IPS-15b (cell line): ENCODE measurements around the gene DRD2.

ENCODE experiments used
- H3K27me3 ChIP-seq: one replicate; pipeline ENCODE4 v1.6.1; 2013; ENCODE audit warnings: low read length; ENCODE audit not compliant: control insufficient read depth, insufficient read depth
- H3K36me3 ChIP-seq: one replicate; pipeline ENCODE4 v1.6.1; 2013; ENCODE audit warnings: low read length; ENCODE audit not compliant: control insufficient read depth, insufficient read depth
- H3K4me1 ChIP-seq: one replicate; pipeline ENCODE4 v1.6.1; 2013; ENCODE audit warnings: mild to moderate bottlenecking, low read length; ENCODE audit not compliant: control insufficient read depth, insufficient read depth
- H3K4me3 ChIP-seq: one replicate; pipeline ENCODE4 v1.5.1; 2013; ENCODE audit warnings: low read depth, low read length
- H3K9ac ChIP-seq: one replicate; pipeline ENCODE4 v1.6.1; 2013; ENCODE audit warnings: low read depth, mild to moderate bottlenecking, low read length
- H3K9me3 ChIP-seq: one replicate; pipeline ENCODE4 v1.6.1; 2013; ENCODE audit warnings: mild to moderate bottlenecking, low read length; ENCODE audit not compliant: control insufficient read depth, insufficient read depth

Gene DRD2

DNA sequence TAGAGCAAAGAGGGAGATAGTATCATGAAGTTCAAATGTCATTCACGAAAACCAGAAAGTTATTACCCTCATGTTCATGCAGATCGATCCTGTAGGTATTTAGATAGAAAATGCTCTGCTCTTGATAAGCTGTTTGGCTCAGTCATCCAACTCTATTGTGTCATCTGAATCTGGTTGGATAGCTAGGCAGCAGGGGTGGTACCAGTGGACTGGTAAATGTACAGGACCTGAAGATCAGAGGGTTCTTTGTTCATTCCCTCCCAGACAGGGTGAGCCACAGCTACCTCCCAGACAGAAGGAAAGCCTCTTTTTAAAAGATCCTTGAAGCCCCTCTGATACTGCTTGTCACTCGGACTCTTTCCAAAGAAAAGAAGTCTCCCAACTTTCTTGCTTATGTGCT, 29.8 kb upstream of the DRD2 start:
- Histone ChIP-seq H3K9me3 (no peaks in the 10 kb centered on the region), H3K27me3 (no peaks in the 10 kb centered on the region), H3K9ac (no peak overlapping the region), H3K4me3 (no peak overlapping the region), H3K36me3 (no peaks in the 10 kb centered on the region), H3K4me1 (no peaks in the 10 kb centered on the region)

DNA sequence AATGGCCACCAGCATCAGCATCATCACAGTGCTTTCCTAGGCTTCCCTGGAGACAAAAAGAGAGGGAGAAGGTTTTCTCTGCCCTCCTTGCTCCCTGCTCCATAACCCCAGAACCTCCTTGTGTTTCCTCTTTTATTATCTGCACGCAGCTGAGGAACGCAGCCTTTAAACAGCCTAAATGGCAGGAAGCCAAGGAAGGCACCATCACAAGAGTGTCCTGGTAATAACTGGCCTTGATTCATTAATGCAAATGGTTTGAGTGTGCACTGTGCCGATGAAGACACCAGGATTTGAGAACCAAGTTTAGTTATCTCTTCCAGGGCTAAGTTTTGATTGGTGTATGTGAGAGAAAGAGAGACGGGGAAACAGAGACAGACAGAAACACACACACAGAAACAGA, 29.4 kb upstream of the DRD2 start:
- H3K4me1 ChIP-seq, result no peaks in the 10 kb centered on the region
- no peaks in the 10 kb centered on the region for H3K27me3 ChIP-seq
- no peak overlapping the region for H3K4me3 ChIP-seq
- no peaks in the 10 kb centered on the region for H3K9me3 ChIP-seq
- no peak overlapping the region for H3K9ac ChIP-seq
- H3K36me3 ChIP-seq, result no peaks in the 10 kb centered on the region

DNA sequence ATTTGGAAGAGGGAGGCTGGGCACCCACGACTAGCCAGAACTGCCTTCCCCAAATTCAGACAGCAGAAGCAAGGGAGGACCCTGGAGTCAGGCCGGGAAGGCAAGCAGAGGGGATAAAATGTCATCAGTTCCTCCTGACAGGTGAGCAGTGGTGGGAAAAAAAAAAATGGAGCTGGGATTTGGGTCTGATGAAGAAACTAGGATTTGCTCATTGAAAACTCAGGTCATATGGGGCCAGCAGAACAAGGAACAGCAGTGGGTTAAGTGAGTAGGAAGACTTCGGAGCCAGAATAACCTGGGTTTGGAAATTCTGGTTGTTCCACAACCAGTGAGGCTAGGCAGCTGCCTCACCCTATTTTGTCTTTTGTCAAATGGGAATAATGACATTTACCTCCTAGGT, 28.9 kb upstream of the DRD2 start:
- Histone ChIP-seq H3K4me3 (no peak overlapping the region), H3K4me1 (no peaks in the 10 kb centered on the region), H3K36me3 (no peaks in the 10 kb centered on the region), H3K27me3 (no peaks in the 10 kb centered on the region), H3K9me3 (no peaks in the 10 kb centered on the region), H3K9ac (no peak overlapping the region)

DNA sequence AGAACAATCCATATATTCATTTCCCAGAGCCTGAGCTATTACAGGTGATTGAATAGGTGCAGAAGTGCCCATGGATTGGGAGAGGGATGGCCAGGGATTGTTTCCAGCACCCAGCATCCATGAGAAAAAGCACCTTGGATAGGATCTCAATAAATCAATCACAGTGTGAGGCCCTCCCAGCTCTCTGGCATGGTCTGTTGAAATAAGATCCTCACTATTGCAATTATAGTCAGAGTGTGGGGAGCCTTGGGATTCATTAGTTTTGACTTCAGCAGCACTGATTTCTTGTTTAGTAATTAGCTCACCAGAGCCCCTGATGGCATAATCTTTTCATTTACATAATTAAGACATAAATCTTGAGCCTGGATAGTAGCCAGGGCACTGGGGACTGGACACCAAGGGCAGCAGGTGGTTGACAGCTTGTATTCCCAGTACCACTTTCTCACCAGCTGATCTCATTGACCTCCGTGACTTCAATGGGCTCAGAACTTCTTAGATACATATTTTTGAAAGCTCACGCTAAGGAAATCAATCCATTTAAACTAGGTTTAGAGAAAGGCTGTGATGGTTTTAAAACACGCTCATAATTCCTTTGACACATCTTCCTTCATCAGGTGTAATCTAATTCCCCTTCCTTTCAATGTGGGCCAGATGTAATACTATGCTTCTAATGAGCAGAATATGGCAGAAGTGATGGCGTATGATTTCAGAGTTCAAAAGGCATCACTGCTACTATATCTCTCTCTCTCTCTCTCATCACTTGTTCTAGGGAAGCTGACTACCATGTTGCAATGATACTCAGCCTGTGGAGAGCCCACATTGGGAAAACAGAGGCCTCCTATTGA, 22.1 kb upstream of the DRD2 start:
- H3K27me3 ChIP-seq, result no peaks in the 10 kb centered on the region
- no peaks in the 10 kb centered on the region for H3K9me3 ChIP-seq
- H3K9ac ChIP-seq, result no peak overlapping the region
- H3K36me3 ChIP-seq, result no peaks in the 10 kb centered on the region
- H3K4me1 ChIP-seq, result no peaks in the 10 kb centered on the region
- H3K4me3 ChIP-seq, result no peak overlapping the region

GRCh38 chr11:113496026-113496651, 20.9 kb upstream of the DRD2 start:
- Histone ChIP-seq H3K4me3 (no peak overlapping the region), H3K4me1 (no peaks in the 10 kb centered on the region), H3K27me3 (no peaks in the 10 kb centered on the region), H3K36me3 (no peaks in the 10 kb centered on the region), H3K9me3 (no peaks in the 10 kb centered on the region), H3K9ac (no peak overlapping the region)

DNA sequence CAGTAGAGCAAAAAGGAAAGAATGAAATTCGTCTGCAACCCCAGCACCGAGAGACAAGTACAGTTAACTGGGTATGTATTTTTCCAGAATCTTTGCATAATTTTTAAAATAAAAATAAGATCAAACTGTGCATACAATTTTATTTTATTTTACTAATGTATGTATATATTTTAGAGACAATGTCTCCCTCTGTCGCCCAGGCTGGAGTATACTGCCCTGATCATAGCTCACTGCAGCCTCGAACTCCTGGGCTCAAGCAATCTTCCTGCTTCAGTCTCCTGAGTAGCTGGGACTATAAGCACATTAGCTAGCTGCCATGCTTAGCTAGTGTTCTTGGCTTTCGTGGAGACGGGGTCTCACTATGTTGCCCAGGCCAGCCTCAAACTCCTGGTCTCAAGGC, 18.8 kb upstream of the DRD2 start:
- Histone ChIP-seq H3K4me3 (no peak overlapping the region), H3K9me3 (no peaks in the 10 kb centered on the region), H3K27me3 (no peaks in the 10 kb centered on the region), H3K36me3 (no peaks in the 10 kb centered on the region), H3K9ac (no peak overlapping the region), H3K4me1 (no peaks in the 10 kb centered on the region)

GRCh38 chr11:113493206-113493605, 18.0 kb upstream of the DRD2 start:
- H3K27me3 ChIP-seq, result no peaks in the 10 kb centered on the region
- H3K9ac ChIP-seq, result no peak overlapping the region

GRCh38 chr11:113488931-113489351, 13.7 kb upstream of the DRD2 start:
- Histone ChIP-seq H3K4me1 (no peaks in the 10 kb centered on the region), H3K4me3 (no peak overlapping the region), H3K36me3 (no peaks in the 10 kb centered on the region), H3K27me3 (no peaks in the 10 kb centered on the region), H3K9ac (no peak overlapping the region), H3K9me3 (no peaks in the 10 kb centered on the region)

More at GRCh38 chr11:113493206-113493605, 18.0 kb upstream of the DRD2 start:
- Histone ChIP-seq H3K9me3 (no peaks in the 10 kb centered on the region), H3K4me1 (no peaks in the 10 kb centered on the region), H3K4me3 (no peak overlapping the region), H3K36me3 (no peaks in the 10 kb centered on the region)

DNA sequence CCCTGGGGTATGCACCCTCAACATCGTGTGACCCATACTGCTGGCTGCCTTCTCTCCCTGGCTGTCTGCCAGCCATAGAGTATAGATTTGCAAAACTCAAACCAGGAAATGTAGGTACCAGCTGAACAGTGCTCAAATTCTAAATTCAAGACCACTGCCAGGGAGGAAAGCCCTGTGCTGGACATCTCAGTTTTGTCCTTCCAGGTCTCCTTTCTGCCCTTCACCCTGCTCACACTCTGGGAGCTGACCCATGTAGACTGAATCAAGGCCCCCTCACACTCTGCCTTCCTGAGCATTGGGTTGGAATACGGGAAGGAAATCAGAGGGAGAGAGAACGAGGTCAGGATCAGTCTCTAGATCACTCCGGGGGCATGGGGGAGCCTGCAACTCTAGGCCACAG, 12.4 kb upstream of the DRD2 start:
- Histone ChIP-seq H3K9me3 (no peaks in the 10 kb centered on the region), H3K4me1 (no peaks in the 10 kb centered on the region), H3K9ac (no peak overlapping the region), H3K4me3 (no peak overlapping the region), H3K27me3 (no peaks in the 10 kb centered on the region), H3K36me3 (no peaks in the 10 kb centered on the region)

DNA sequence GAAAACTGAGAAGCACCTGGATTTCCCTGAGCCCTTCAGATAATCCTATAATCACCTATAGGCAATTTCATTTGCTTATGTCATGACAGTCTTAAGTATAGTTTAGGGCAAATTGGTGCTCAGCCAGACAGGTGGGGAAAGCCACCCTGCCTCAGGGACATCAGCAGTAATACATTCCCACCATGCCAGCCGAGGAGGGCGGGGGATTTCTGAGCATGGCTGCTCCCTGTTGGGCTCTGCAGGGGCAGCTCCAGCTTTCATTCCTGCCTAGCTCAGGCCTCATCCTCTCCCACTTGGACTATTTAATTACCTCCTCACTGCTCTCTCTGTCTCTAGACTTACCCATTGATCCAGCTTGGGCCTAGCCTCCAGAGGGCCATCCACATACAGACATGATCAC, 9.0 kb upstream of the DRD2 start:
- Histone ChIP-seq H3K4me1 (no peaks in the 10 kb centered on the region), H3K4me3 (no peak overlapping the region), H3K9ac (no peak overlapping the region), H3K36me3 (no peaks in the 10 kb centered on the region), H3K9me3 (no peaks in the 10 kb centered on the region), H3K27me3 (no peaks in the 10 kb centered on the region)

DNA sequence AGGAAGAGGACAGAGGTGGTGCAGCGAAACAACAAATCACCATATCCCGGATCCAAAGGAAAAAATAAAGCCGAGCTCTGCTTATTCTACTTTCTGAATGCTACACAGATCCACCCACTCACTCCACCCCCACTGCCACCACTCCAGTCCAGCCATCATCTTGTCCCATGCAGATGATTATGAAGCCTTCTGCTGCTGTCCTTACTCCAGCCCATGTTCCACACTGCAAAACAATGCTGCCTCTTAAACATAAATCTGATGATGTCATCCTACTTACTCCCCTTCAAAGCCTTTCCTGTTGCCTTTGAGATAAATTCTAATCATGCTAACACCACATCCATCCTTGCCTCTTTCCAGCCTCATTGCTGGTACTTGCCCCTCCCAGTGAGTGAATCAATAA, 6.5 kb upstream of the DRD2 start:
- no peak overlapping the region for H3K4me3 ChIP-seq
- H3K27me3 ChIP-seq, result peaks cover 6% of the 10 kb centered on the region
- H3K9ac ChIP-seq, result no peak overlapping the region
- no peaks in the 10 kb centered on the region for H3K9me3 ChIP-seq
- no peaks in the 10 kb centered on the region for H3K36me3 ChIP-seq
- no peaks in the 10 kb centered on the region for H3K4me1 ChIP-seq

GRCh38 chr11:113481226-113481625, 6.0 kb upstream of the DRD2 start:
- Histone ChIP-seq H3K9ac (no peak overlapping the region), H3K27me3 (peaks cover 10% of the 10 kb centered on the region)

More at GRCh38 chr11:113481226-113481625, 6.0 kb upstream of the DRD2 start:
- H3K4me3 ChIP-seq, result no peak overlapping the region
- H3K9me3 ChIP-seq, result no peaks in the 10 kb centered on the region
- no peaks in the 10 kb centered on the region for H3K4me1 ChIP-seq
- no peaks in the 10 kb centered on the region for H3K36me3 ChIP-seq
